Glutamatergic neuron (in vitro differentiated cells): ENCODE measurements around the gene HLTF. TPM values are rescaled to one million over a fixed set of nuclear protein-coding genes. Genes with fewer than 3 reads are reported as not detected.

ENCODE experiments used
- DNase-seq: peaks from one replicate; pipeline ENCODE4 v3.0.0; 2022
- H3K27ac Mint-ChIP-seq: one replicate; pipeline ENCODE4 v1.8.0; 2020; ENCODE audit warnings: mild to moderate bottlenecking, mixed read lengths, inconsistent platforms; ENCODE audit not compliant: unreplicated experiment
- H3K27me3 Mint-ChIP-seq: one replicate; pipeline ENCODE4 v1.8.0; 2020; ENCODE audit warnings: mild to moderate bottlenecking, moderate library complexity, mixed read lengths, inconsistent platforms; ENCODE audit not compliant: unreplicated experiment
- H3K36me3 Mint-ChIP-seq: one replicate; pipeline ENCODE4 v1.8.0; 2020; ENCODE audit warnings: mild to moderate bottlenecking, mixed read lengths, inconsistent platforms; ENCODE audit not compliant: unreplicated experiment
- H3K4me1 Mint-ChIP-seq: one replicate; pipeline ENCODE4 v1.8.0; 2020; ENCODE audit warnings: mild to moderate bottlenecking, low read depth, mixed read lengths, inconsistent platforms; ENCODE audit not compliant: unreplicated experiment
- H3K4me3 Mint-ChIP-seq: one replicate; pipeline ENCODE4 v1.8.0; 2020; ENCODE audit warnings: mild to moderate bottlenecking, mixed read lengths, inconsistent platforms; ENCODE audit not compliant: unreplicated experiment
- H3K9me3 Mint-ChIP-seq: one replicate; pipeline ENCODE4 v1.8.0; 2020; ENCODE audit warnings: mild to moderate bottlenecking, moderate library complexity, mixed read lengths, inconsistent platforms; ENCODE audit not compliant: unreplicated experiment
- CTCF ChIP-seq: fragments of 200-600 bp; sonication (generic); IDR thresholded peaks from one replicate; pipeline ENCODE4 v1.5.0; 2021; ENCODE audit not compliant: partially characterized antibody, unreplicated experiment
- total RNA-seq: library from RNA; stranded (reverse); fragmentation: NEBNext Ultra II Directional; extraction: Animal tissue kit (Norgen Biotek cat#: 25700); gene quantifications from one replicate; pipeline ENCODE4 v1.2.1, GENCODE V29; 2021; ENCODE audit not compliant: unreplicated experiment

Gene HLTF
- total RNA-seq, 1 donor from 2014 or later, result 45.1 TPM

GRCh38 chr3:149118724-149119123, 32.4 kb upstream of the HLTF start:
- Mint-ChIP-seq H3K36me3 (no peaks in the 10 kb centered on the region), H3K27me3 (peaks cover 2% of the 10 kb centered on the region), H3K27ac (no peak overlapping the region), H3K9me3 (peaks cover 2% of the 10 kb centered on the region), H3K4me3 (no peak overlapping the region), H3K4me1 (peaks cover 4% of the 10 kb centered on the region)
- no peak for DNase-seq
- TF ChIP-seq CTCF, result no peak

GRCh38 chr3:149115114-149115513, 28.8 kb upstream of the HLTF start:
- Mint-ChIP-seq H3K27ac (no peak overlapping the region), H3K36me3 (no peaks in the 10 kb centered on the region), H3K9me3 (peaks cover 2% of the 10 kb centered on the region), H3K27me3 (peaks cover 2% of the 10 kb centered on the region), H3K4me3 (no peak overlapping the region), H3K4me1 (no peaks in the 10 kb centered on the region)
- no peak for TF ChIP-seq CTCF
- DNase-seq, result no peak

- H3K27me3 Mint-ChIP-seq, result peaks cover 4% of the 10 kb centered on the region
- DNase-seq, result no peak
- TF ChIP-seq CTCF, result no peak
- H3K4me1 Mint-ChIP-seq, result no peaks in the 10 kb centered on the region
- H3K27ac Mint-ChIP-seq, result no peak overlapping the region
- no peak overlapping the region for H3K4me3 Mint-ChIP-seq
- no peaks in the 10 kb centered on the region for H3K36me3 Mint-ChIP-seq
- peaks cover 2% of the 10 kb centered on the region for H3K9me3 Mint-ChIP-seq
Measured at GRCh38 chr3:149114458-149114857, 28.1 kb upstream of the HLTF start.

GRCh38 chr3:149104484-149104883, 18.2 kb upstream of the HLTF start:
- no peaks in the 10 kb centered on the region for H3K27me3 Mint-ChIP-seq
- no peak overlapping the region for H3K27ac Mint-ChIP-seq
- H3K4me3 Mint-ChIP-seq, result no peak overlapping the region
- no peak for DNase-seq
- H3K9me3 Mint-ChIP-seq, result peaks cover 4% of the 10 kb centered on the region
- no peak for TF ChIP-seq CTCF
- no peaks in the 10 kb centered on the region for H3K4me1 Mint-ChIP-seq
- H3K36me3 Mint-ChIP-seq, result no peaks in the 10 kb centered on the region

- Mint-ChIP-seq H3K27ac (no peak overlapping the region), H3K4me3 (no peak overlapping the region), H3K9me3 (peaks cover 4% of the 10 kb centered on the region), H3K4me1 (no peaks in the 10 kb centered on the region), H3K27me3 (peaks cover 3% of the 10 kb centered on the region), H3K36me3 (no peaks in the 10 kb centered on the region)
- DNase-seq, result no peak
- no peak for TF ChIP-seq CTCF
Measured at GRCh38 chr3:149101641-149102040, 15.3 kb upstream of the HLTF start.
